HG03439 (cell line): ENCODE measurements around the gene PCYT2.
A peak's percentile ranks its signal among the peaks of the same experiment; 100 is the strongest.

Experiments used
- ATAC-seq: cut with Tn5 transposase; IDR thresholded peaks from one replicate; pipeline ENCODE4 v1.9.1; 2021; ENCODE audit warnings: mild to moderate bottlenecking, moderate library complexity; ENCODE audit not compliant: unreplicated experiment

The PCYT2 gene

DNA sequence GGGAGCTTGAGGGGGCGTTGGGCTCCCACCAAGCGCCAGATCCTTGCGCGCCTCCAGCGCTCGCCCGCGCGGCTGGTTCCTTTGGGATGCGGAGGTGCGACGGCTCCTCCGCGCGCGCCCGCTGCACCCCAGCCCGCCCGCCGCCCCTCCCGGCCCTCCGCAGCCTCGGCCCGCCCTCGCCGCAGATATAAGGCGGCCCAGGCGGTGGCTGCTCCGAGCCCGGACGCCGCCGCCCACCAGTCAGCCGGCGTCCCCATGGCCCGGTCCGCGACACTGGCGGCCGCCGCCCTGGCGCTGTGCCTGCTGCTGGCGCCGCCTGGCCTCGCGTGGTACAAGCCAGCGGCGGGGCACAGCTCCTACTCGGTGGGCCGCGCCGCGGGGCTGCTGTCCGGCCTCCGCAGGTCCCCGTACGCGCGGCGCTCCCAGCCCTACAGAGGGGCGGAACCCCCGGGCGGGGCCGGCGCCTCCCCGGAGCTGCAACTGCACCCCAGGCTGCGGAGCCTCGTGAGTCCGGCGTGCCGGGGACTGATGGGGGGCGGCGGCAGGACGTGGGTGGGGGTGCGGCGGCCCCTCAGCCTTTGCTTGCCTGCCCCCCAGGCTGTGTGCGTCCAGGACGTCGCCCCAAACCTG is 9.1 kb downstream of the PCYT2 start, which contains the start of gene NPB:
TSS of gene NPB (plus strand) at position 216 of the 630 bp plus-strand sequence. CDS start at position 256, 40 bp downstream.
- ATAC-seq = no peak

DNA sequence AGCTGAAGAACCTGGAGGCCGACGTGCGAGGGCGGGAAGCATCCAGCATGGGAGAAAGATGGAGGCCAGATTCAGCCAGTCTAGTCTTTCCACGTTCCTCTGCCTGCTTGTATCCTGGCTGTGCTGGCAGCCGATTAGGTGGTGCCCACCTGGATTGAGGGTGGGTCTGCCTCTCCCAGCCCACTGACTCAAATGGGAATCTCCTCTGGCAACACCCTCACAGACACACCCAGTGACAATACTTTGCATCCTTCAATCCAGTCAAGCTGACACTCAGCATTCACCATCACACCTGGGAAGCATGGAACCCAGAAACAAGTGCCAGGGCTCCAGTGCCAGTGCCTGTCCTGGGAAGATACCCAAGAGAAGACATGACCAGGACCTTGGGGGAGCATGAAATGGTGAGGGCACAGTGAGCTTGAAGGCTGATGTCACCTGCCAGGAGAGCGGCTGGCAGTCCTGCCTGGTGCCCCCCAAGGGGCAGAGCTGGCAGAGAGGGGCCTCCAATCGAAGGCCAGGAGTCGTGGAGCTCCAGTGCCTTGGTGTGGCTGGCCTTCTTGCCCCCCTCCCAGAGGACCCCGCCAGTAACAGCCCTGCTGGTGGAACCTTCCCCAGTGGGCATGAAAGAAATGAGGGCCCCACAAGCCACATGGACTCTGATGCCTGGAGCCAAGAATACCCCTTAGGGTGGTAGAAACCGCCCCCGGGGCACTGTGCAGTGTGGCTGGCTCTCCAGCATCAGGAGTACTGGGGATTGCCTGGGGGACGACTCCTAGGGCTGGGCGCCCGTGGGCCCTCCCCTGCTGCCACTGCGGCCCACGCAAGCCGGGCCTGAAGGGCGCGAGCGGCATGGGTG is 9.8 kb downstream of the PCYT2 start:
- no peak for ATAC-seq

DNA sequence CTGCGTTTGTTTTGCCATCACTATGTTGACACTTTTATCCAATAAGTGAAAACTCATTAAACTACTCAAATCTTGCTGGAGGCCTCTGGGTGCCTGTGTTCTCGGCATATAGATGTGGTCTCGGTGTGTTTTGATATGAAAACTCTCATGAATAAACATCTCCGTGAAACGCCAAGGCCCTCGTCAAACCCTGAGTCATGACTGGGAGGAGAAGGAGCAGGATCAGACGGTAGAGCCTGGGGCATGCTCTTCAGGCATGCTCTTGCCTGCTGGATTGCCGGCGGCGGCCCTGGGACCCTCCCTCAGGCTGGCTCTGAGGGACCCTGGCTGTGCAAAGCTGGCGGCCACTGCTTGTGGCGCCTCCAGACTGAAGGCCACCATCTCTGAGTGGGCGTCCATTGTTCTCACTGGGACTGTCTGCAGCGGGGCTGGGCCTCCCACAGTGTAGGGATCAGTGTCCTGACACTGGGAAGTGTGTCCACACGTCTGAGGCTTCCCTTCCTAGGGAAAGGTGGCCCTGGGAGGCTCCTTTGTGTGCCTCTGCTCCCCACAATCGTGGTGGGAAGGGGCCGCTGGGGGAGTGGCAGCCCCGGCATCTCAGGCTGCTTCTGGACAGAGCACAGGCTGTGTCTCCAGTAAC is 10.9 kb downstream of the PCYT2 start:
- ATAC-seq = no peak

DNA sequence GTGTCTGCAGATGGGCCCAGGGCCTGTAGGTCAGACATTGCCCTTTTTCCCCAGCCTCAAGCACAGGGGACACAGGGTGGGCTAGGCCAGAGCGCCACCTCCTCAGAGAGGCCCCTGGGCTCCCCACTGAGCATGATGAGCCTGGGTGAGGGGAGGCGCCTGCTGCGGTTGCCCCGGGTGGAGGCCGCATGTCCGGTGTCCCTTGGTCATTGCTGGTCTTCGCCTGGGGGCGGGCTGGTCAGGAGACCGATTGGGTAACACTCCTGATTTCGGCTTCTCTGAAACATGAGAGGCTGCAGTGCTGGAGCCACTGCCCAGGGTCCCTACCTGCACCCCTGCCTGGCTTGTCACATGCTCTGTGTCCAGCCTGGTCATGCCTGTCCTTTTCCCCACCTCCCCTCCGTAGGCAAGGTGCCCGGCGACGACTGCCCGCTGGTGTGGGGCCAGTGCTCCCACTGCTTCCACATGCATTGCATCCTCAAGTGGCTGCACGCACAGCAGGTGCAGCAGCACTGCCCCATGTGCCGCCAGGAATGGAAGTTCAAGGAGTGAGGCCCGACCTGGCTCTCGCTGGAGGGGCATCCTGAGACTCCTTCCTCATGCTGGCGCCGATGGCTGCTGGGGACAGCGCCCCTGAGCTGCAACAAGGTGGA is 11.6 kb downstream of the PCYT2 start:
- ATAC-seq = no peak

DNA sequence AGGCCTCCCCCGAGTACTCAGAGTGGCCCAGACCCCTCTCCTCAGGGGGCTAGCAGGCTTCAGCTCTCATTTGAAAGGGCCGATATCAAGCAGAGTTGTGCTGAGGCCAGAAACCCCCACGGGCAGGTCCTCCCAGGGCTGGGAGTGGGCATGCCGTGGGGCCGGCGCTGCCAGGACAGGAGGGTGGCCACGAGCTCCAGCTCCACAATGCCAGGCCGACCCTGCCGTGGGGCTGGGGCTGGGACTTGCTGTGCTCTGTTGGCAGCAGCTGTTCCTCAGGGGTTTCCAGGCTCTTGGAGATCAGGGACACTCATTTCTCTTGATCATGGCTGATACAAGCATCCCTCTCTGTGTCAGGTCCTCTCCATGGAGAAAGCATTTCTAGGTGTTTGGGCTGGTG is 12.3 kb downstream of the PCYT2 start:
- ATAC-seq = no peak

DNA sequence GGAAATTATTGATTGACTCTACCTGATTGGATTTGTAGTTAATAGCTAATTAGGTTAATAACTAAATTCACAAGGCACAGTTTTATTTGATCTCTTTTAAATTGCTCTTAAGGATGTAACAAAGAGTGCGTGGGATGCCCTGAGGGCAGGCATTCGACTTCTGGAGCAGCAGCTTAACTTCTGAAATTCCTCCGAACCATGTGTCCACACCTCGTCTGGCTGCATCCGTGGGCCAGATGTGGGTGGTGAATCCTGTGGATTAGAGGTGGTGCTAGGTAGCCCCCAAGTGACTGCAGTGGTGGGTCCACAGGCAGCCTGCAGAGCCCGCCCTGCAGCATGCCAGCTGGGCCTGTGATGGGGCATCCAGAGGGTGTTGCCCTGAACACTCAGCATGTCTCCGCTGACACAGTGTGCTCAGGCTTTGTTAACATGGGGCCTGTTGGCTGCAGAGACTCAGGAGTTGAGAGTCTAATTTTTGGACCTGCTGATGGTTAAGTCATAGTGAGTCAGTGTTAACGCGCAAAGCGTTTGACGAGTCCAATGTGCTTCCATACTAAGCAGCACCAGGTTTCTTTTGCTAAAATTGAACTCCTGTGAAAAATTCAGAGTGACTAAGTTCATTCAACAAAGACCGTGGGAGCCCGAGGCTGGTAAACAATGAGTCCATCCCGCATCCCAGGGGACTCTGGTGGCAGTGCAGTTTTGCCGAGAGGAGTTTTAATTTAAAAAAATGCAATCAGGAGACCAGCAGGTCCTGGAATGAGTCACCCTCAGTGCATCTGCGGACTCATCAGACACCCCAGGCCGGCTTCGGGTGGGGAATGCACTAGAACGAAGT is 13.0 kb downstream of the PCYT2 start:
- ATAC-seq = no peak

DNA sequence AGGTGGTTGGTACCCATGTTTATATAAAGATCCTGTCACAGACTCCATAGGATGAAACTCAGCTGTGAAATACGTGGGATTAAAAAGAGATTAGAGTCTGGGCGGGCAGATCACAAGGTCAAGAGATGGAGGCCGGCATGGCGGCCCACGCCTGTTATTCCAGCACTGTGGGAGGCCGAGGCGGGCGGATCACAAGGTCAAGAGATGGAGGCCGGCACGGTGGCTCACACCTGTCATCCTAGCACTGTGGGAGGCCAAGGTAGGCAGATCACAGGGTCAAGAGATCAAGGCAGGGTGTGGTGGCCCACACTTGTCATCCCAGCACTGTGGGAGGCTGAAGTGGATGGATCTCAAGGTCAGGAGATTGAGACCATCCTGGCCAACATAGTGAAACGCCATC is 15.8 kb downstream of the PCYT2 start:
- no peak for ATAC-seq

DNA sequence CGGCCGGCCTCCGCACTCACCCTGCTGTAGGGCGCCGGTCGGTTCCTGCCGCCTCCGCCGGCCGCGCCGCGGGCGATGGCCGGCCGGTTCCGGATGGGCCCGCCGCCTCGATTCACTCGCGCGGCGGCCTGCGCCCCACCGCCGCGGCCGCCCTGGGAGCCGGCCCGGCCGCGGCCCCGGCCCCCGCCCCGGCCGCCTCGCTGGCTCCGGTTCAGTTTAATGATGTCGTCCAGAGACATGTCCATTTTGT is 20.0 kb downstream of the PCYT2 start:
- peak; percentile 19 for ATAC-seq

DNA sequence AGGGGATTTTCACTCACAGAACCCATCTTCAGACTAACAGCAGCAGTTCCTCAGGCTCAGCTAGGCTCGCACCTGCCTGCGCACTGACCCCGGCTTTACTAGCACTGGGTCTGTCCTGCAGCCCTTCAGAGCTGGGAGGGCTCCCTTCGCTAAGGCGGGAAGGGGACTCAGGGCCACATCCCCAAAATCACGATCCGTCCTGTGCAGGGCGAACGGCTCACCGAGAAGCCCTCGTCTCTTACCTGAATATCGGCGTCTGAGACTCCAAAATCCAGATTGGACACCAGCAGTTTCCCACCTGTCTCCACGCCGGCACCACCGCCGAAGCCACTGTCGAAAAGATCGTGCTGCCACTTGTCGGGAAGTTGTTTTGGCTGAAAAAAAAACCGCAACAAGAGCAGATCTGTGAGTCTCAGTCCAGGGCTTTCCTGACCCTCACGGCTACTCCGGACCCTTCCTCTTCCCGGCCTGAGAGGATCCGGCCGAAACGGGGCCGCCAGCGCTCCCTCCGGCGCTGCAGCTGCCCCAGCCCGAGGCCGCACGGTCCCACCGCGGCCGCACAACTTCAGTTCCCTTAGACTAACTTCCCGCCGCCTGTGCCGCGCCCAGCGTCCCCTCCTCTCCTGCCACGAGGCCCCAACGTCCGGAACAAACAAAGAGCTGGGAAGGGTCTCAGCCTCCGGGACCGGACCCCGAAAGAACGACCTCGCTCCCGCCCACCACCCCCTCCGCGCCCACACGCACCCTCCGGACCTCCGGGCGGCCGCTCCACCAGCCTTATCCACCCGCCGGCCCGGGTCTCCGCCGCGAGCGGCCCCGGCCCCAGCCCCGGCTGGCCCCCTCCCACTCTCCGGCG is 20.5 kb downstream of the PCYT2 start:
- peak; percentile 1 for ATAC-seq

DNA sequence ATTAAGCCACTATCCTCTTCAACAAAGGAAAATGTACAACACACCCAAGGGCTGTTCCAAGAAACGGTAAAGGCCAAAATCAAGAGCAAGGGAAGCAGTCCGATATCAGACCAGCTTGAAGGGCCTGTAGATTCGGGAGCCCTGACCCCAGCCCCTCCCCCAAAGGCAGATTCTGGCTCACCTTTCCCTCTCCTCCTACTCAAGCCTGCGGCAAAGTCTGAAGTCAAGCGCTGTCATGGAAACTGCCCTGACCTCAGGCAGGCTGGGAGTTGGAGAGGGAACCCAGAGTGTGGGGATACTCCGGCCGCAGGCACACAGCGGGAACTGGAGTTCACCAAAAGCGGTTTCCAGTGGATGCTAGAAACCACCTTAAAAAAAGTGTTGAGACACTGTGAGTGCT is 21.6 kb downstream of the PCYT2 start:
- no peak for ATAC-seq

DNA sequence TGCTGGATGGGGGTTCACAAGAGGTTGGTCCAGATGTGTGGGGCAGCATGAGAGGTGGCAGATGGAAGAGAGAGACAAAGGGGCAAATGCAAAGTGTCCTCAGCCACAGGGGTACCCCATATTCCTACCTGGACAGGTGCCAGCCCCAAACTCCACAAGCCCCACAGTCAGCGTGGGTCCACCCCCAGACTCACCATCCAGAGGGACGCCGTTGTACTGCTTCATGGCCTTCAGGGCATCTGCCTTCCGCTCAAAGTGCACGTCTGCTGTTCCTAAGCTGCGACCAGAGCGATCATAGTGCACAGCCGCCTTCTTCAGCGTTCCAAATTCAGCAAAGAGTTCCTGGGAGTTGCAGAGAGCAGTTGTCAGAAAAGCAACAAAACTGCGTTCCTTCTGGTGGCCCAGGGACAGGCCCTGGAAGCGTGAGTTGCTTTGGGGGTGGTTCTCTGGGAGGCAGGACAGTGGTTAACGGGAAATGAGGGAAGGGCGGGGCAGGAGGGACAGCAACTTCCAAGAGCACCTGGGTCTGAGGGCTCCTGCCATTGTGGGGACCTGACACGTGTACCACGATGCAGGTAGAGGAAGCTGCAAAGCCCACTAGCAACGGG is 22.1 kb downstream of the PCYT2 start:
- ATAC-seq = no peak

DNA sequence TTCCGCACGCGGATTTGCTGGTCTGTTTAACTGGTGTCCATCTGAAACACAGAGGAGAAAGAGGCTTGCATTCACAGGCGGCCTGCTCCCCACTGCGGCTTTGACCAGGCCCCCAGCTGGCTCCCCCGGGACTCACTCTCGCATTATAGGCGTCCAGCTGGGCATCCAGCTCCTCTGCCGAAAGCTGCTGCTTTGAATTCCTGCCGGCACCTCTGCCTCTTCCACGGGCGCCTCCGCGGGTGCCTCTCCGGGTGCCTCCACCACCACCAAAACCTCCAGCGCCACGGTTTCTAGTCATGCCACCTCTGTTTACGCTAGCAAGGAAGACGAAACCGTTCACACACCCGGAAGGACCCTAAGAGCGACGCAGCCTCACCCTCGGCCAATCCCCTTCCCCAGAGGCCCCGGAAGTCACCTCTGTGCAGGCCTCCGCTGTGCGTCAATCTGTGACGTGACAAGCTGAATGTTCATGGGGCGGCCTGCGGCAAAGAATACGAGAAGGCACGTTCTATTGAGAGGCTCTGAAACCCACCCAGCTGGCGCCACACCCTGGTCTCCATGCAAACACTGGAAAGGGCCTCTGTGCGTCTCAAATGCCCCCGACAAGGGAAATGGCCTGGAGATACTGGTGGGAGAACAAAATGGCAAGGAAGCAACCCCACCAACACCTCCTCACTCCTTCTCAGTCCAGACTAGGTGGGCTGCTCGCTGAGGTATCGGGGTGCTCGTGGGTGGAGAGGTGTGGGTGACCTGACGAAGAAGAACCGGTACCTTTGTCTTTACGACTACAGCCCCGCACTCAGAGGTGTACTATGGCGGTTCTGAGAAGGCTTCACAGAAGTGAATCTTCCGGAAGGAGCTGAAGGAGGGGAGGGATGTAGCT is 22.9 kb downstream of the PCYT2 start:
- no peak for ATAC-seq

DNA sequence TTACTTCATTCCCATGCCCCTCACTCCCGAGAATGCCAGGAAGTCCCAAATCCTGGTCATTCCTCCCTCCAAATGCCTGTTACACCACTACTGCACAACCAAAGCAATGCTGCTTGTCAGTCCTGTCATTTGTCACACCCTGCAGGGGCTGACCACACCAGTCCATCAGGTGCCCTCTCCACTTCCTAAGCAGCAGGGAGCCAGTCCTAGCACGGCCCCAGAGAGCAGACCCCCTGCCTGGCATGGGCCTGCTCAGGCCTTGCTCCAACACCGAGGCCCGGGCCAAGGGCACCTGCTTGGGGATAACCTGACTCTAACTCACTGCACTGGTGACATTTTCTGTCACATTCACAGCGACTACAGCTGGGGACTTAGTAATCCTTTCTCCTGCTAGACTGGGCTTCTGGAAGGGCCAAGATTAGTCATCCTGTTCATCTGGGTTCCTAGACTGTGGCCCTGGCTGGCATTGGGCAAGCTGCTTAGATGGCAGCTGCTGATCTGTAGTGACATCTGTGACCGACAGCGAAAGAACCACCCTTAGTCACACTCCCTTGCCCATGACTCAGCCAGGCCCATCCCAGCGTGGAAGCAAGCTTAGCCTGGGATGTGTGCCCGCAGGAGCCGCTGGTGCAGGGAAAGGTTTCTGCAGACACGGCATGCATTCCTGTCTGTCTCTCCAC is 25.2 kb downstream of the PCYT2 start:
- ATAC-seq = no peak

DNA sequence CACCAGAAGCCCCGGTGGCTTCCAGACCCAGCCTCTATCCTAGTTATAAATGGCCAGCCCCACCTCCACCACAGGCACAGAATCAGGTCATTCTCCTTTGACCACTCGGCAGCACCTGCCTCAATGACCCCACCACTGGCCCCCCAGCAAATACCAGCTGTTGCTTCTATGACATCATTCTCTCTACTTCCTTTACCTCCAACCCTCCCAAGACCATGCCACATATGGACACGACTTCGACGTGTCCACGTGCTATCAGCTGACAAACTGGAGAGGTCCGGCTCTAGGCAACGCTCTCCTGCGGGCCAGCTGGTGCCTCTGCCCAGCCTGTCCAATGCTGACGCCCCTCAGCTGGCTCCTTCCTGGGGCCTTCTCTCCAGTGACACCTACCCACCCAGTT is 25.7 kb downstream of the PCYT2 start:
- no peak for ATAC-seq

DNA sequence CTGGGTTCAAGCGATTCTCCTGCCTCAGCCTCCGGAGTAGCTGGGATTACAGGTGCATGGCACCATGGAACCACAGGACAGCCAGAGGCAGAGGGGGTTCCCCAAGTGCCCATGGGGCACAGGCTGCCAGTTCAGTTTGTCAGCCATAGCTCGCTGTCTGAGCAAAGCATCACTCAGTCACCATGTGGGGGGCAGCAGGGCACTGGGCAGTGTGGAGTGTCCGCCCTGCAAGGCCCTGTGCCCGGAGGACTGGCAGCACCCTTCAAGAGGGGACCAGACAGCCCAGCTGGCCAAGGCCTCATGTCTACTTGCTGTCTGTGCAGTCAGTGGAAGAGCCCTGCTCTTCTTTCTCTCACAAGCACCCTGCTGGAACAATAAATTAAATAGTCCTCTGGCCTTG is 26.2 kb downstream of the PCYT2 start:
- ATAC-seq = no peak

DNA sequence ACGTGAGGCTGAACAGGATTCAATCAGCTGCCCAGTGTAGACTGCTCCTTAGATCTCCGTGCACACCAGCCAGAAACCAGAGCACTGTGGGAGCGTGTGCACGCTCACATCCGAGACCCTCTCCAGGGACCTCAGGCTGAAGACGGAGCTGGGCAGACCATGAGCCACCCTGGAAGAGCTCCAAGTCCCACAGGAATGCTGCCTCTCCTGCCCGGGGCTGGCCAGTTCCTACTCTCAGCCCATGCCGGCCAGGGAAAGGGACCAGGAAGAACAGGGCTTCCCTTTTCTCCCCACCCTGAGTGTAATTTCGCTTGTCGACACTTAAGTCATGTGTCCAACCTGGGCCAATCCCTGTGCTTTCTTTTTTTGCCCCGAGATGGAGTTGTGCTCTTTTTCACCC is 26.7 kb downstream of the PCYT2 start:
- ATAC-seq = no peak

DNA sequence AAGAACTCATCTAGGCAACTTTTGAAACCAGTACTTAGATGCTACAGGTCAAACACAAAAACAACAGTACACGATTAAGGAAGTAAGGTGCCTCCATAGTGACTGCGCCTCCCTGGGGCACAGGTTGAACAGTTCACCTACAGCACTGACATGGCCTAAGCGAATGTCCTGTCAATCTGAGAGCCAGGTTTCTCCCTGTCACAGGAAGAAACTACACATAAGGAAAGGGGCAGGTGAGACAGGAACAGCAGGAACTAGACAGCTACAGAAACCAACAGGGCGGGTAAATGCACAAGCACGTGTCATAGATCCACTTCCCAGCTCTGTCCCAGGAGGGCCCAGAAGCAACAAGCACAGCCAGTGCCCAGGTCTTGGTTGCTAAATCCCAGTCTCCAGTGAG is 32.1 kb downstream of the PCYT2 start:
- ATAC-seq = no peak

DNA sequence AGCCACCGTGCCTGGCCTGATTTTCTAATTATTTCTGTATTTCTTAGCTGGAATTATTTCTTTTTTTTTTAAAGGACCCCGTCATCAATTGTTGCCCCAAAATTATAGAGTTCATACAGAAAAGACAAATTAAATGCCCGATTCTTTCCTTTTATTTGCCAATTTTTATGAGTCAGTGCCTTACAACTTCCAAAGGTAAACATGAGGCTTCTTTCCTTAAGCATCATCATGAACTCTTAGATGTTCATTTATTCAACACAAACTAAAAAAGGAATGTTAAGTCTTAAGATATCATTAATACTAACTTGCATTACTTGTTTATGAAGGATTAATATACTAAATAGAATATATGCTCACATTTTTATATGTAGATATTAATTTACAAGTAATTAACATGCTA is 32.9 kb downstream of the PCYT2 start:
- ATAC-seq = no peak
